Measurements from ENCODE around the gene SECISBP2L.

DNA sequence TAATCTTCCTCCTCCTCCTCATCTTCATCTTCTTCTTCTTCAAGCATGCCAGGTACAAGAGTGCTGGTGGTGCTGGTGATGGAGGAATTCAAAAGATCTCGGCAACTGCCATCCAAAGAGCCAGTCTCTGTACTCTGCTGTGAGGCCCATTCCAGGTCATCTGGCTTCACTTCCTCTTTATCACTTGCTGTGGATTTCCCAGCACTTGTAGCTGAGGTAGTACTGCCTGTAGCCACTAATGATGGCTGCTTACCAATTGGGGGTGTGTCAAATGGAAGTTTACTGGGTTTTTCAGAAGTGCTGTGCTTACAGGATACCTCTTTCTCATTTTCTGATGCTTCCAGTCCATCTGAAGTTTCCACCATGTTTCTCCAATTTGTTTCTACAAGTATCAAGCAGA is 53.7 kb downstream of the SECISBP2L start:
- TF ChIP-seq, protein P1, sequence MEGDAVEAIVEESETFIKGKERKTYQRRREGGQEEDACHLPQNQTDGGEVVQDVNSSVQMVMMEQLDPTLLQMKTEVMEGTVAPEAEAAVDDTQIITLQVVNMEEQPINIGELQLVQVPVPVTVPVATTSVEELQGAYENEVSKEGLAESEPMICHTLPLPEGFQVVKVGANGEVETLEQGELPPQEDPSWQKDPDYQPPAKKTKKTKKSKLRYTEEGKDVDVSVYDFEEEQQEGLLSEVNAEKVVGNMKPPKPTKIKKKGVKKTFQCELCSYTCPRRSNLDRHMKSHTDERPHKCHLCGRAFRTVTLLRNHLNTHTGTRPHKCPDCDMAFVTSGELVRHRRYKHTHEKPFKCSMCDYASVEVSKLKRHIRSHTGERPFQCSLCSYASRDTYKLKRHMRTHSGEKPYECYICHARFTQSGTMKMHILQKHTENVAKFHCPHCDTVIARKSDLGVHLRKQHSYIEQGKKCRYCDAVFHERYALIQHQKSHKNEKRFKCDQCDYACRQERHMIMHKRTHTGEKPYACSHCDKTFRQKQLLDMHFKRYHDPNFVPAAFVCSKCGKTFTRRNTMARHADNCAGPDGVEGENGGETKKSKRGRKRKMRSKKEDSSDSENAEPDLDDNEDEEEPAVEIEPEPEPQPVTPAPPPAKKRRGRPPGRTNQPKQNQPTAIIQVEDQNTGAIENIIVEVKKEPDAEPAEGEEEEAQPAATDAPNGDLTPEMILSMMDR (conservative IDR thresholded peaks at IDR 0.05; ENCODE audit: low read depth, low read length) = no peak
- no peak for TF ChIP-seq EZH2 (IDR thresholded peaks at IDR 0.05; ENCODE audit: borderline replicate concordance, low read depth, low read length, poor library complexity, severe bottlenecking)

Data from A673 (cell line).